AG04450 (cell line): ENCODE results near the gene TNP2. TPM values are rescaled to one million over a fixed set of nuclear protein-coding genes. Genes with fewer than 3 reads are reported as not detected.

Experiments used
- CTCF ChIA-PET: fragments of 300-600, 350-600 bp; formaldehyde crosslinking; extraction: SDS; loops from one replicate; lab custom pipeline; 2022; ENCODE audit warnings: antibody characterized with exemption, inconsistent platforms; lab: Charles Lee
- POLR2A ChIA-PET: fragments of 350-600 bp; formaldehyde crosslinking; extraction: SDS; loops from one replicate; lab custom pipeline; 2021; ENCODE audit warnings: antibody characterized with exemption, inconsistent platforms; lab: Yijun Ruan, JAX
- DNase-seq: peaks from one replicate; pipeline ENCODE4 v3.0.0-alpha.2; 2011; ENCODE audit warnings: low read depth, low spot score
- H3K27ac ChIP-seq: one replicate; pipeline ENCODE4 v1.5.1; 2012; ENCODE audit warnings: low read depth, low read length, control low read depth
- H3K27me3 ChIP-seq: one replicate; pipeline ENCODE4 v1.6.0; 2012; ENCODE audit warnings: low read length; ENCODE audit not compliant: control insufficient read depth, insufficient read depth
- H3K4me3 ChIP-seq: 2 replicates; pipeline ENCODE4 v1.5.1; 2011; ENCODE audit warnings: mild to moderate bottlenecking, low read depth, low read length, control low read depth
- H3K9me3 ChIP-seq: 2 replicates; pipeline ENCODE4 v1.5.1; 2012; ENCODE audit warnings: low read length; ENCODE audit not compliant: control insufficient read depth, insufficient read depth
- polyA plus RNA-seq: library from polyadenylated mRNA; depleted of rRNA; stranded (reverse); fragments of >200 nt; gene quantifications from 2 replicates; pipeline ENCODE4 v1.2.3, GENCODE V29; 2011
- TF ChIP-seq, protein P1 (sequence below): IDR thresholded peaks from 2 replicates; pipeline ENCODE4 v1.5.1; 2011; ENCODE audit warnings: low read depth, low read length, control low read depth, inconsistent platforms

TNP2 gene
- polyA plus RNA-seq, 1 experiment: not detected

DNA sequence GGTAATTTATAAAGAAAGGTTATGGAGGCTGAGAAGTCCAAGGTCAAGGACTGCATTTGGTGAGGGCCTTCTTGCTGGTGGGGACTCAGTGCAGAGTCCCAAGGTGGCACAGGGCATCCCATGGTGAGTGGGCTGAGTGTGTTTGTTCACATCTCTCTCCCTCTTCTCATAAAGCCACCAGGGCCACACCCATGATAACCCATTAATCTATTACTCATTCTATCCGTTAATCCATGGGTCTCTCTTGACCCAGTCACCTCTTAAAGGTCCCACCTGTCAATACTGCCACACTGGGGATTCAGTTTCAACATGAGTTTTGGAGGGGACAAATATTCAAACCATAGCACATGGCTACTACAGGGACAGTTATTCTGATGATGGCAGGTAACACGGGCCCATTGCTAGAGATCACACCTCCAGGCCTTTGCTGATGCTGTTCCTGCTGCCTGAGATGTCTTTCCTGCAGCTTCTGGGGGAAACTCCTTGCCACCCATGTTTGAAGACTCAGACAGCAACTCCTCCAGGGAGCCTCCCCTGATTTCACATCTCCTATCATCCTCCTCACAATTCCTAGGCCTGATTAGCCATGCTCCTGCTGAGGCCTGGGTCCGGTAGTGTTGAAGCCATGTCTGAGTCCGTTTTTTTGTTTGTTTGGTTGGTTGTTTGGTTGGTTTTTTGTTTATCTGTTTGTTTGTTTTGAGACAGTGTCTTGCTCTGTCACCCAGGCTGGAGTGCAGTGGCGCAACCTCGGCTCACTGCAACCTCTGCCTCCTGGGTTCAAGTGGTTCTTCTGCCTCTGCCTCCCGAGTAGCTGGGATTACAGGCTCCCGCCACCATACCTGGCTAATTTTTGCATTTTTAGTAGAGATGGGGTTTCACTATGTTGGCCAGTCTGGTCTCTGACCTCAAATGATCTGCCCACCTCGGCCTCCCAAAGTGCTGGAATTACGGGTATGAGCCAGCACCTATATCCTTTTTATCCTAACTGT, 29.2 kb downstream of the TNP2 start:
- TF ChIP-seq, protein P1, sequence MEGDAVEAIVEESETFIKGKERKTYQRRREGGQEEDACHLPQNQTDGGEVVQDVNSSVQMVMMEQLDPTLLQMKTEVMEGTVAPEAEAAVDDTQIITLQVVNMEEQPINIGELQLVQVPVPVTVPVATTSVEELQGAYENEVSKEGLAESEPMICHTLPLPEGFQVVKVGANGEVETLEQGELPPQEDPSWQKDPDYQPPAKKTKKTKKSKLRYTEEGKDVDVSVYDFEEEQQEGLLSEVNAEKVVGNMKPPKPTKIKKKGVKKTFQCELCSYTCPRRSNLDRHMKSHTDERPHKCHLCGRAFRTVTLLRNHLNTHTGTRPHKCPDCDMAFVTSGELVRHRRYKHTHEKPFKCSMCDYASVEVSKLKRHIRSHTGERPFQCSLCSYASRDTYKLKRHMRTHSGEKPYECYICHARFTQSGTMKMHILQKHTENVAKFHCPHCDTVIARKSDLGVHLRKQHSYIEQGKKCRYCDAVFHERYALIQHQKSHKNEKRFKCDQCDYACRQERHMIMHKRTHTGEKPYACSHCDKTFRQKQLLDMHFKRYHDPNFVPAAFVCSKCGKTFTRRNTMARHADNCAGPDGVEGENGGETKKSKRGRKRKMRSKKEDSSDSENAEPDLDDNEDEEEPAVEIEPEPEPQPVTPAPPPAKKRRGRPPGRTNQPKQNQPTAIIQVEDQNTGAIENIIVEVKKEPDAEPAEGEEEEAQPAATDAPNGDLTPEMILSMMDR: no peak
- DNase-seq: no peak
- Histone ChIP-seq H3K27me3 (no peaks in the 10 kb centered on the region), H3K4me3 (no peak overlapping the region), H3K9me3 (no peaks in the 10 kb centered on the region), H3K27ac (no peak overlapping the region)
- ChIA-PET CTCF (no interaction called here), POLR2A (no interaction called here)

DNA sequence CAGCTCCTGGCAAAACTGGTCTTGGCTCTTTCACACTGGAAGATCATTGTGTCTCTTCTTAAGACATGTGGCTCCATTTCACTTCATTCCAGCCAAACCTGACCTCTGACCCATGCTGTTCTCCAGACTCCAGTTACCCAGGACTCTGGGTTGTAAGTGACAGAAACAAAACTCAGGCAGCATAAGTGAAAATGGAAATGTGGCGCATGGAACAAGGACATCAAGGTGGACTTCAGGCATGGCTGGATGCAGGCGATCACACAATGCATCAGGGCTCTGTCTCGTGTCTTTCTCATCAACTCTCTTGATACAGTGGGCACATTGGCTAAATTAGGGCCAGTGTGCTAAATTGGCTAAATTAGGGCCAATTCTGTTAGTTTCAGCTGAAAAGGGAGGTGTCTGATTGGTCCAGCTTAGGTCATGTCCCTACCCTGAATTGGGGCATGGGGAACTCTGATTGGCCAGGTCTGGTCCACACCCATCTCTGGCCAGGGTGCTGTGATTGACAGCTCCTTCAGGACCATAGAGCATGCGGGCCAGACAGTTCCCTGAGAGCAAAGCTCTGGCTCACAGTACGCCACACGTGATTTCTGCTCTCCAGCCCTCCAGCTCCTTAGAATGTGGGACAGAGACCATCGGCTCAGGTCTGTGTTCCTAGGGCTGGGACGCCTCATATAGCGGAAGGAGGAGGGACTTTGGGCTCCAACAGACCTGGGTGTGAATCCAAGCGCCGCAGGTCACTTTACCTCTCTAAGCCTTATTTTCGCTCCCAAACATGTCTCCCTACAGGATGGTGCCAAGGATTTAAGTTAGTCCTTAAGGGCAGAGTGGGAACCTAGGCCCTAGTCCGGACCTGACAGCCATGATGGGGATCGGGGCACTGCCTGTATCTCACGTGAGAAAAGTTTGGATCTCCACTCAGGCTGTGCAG, 30.6 kb downstream of the TNP2 start:
- H3K27me3 ChIP-seq: no peaks in the 10 kb centered on the region
- TF ChIP-seq, protein P1: no peak
- no peak overlapping the region for H3K27ac ChIP-seq
- DNase-seq: no peak
- CTCF ChIA-PET: interaction anchor here (1.6 kb wide), 1 partner anchor 20 kb away, joined by 5 read pairs; no protein-coding TSS in a partner anchor
- H3K4me3 ChIP-seq: no peak overlapping the region
- POLR2A ChIA-PET: no interaction called here
- no peaks in the 10 kb centered on the region for H3K9me3 ChIP-seq

DNA sequence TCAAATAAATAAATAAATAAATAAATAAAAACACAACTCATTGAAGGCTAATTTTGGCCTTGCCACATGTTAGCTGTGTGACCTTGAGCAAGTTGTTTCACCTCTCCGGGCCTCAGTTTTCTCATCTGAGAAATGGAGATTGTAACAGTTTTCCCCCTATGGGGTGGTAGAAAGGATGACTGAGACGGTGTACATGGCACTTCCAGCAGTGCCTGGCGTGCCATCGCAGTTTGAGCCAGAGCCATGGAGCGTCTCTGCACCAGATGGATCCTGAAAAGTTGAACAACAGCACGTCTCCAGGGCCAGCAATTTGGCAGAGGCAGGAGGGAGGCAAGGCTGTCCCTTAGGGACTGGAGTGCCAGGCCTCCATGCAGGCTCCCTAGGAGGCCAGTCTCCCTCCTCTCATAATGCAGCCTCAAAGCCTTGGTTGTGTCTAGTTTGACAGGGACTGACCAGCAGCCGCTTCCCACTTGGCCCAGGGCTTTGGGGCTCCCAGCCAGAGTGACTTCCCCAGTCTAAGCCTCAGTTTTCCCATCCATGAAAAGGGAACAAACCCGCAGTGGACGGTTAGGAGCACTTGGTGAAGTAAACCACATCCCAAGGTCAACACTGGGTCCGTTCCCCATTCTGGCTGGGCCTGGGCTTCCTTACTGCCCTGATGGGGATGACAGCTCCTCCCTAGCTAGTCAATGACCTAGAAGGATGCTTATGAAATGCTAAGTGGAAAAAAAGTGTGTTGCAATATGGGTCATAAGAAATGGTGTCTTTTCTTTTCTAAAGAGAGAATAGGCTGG, 32.5 kb downstream of the TNP2 start:
- no peak overlapping the region for H3K27ac ChIP-seq
- no peak for DNase-seq

DNA sequence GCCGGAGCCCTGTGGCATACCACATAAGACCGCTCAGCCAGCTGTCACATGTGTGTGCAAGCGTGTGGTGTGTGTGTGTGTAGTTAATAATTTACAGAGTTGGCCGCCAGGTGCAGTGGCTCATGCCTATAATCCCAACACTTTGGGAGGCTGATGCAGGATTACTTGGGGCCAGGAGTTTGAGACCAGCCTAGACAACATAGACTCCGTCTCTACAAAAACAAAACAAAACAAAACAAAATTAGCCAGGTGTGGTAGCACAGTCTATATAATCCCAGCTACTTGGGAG, 33.5 kb downstream of the TNP2 start:
- ChIA-PET CTCF (no interaction called here), POLR2A (no interaction called here)
- DNase-seq: no peak
- Histone ChIP-seq H3K4me3 (no peak overlapping the region), H3K9me3 (no peaks in the 10 kb centered on the region), H3K27me3 (no peaks in the 10 kb centered on the region), H3K27ac (no peak overlapping the region)
- TF ChIP-seq, protein P1: no peak

More for the DNA sequence above, 32.5 kb downstream of the TNP2 start:
- POLR2A ChIA-PET: no interaction called here
- Histone ChIP-seq H3K27me3 (no peaks in the 10 kb centered on the region), H3K4me3 (no peak overlapping the region), H3K9me3 (no peaks in the 10 kb centered on the region)
- CTCF ChIA-PET: no interaction called here
- TF ChIP-seq, protein P1: no peak
